Measurements from ENCODE around the gene KITLG. TPM values are rescaled to one million over a fixed set of nuclear protein-coding genes. Genes with fewer than 3 reads are reported as not detected.

KITLG gene
- total and polyA plus RNA-seq, 12 donors: 3.6 to 20.5 (median 8.6) TPM

DNA sequence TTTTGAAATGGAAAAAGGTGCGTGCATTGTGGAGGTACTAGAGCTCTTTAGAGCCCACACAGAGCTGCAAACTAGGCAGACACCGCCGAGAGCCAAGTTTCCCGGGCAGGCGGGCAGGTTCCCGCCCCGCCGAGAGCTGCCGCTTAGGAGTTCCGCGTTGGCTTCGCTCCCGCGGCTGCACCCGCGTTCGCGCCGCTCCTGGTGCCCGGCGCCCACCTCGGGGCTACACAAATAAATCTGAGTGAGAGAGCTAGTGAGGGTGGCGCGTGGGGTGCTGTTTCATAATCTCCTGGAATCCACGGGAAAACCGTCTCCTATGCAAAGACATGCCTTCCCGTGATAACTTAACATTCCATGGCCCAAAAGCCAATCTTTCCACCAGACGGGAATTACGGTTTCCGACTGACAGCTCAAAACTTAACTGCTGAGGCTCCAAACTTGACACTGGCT lies 645 bp downstream of the KITLG start:
- 0 to 1% methylated on average over 30 of the region's 30 CpGs for WGBS, 2 donors
- H3K36me3 ChIP-seq: no peaks in the 10 kb centered on the region
- peaks cover 0 to 42% (median 0%) of the 10 kb centered on the region in 7 donors for H3K27me3 ChIP-seq
- TF ChIP-seq CTCF (IDR thresholded peaks at IDR 0.05): no peak
- H3K27ac ChIP-seq: peak overlapping the region; percentile 66 to 91 (median 83)
- intact Hi-C loops (cut with DNase I): loop anchor here in 7 of 10 donors (2.0 to 10.0 kb wide), 12 partner anchors 55 to 435 kb away; partner anchors contain the start of genes CEP290 (in 1 of the 7) and TMTC3 (in 1 of the 7)
- DNase-seq (peak; percentile 31 to 54), ATAC-seq (peak; percentile 30 to 78 (median 64))
- peak overlapping the region; percentile 67 to 86 (median 73) for H3K4me3 ChIP-seq
- H3K4me1 ChIP-seq: peaks cover 0 to 34% (median 21%) of the 10 kb centered on the region in 9 donors
- no peaks in the 10 kb centered on the region for H3K9me3 ChIP-seq

DNA sequence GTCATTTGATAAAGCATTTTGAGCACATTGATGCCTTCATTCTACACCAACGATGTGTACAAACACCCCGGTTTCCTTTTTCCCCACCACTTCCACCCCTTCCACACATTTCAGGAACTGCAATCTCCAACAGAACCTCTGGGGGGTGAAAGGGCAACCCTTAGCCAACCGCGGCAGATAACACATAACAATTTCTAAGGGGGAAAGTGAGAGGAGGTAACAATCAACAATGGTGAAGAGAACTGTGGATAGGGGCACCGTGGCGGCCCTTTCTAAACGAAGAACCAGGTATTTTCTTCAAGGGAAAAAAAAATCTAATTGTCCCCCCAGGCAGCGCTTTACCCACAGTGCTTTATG lies 1.1 kb downstream of the KITLG start:
- ATAC-seq (peak in 3 of 8 donors; percentile 24 to 38 (median 30)), DNase-seq (no peak)
- Histone ChIP-seq H3K36me3 (no peaks in the 10 kb centered on the region), H3K4me1 (peaks cover 0 to 39% (median 25%) of the 10 kb centered on the region in 9 donors), H3K4me3 (peak overlapping the region; percentile 67 to 86 (median 73)), H3K9me3 (no peaks in the 10 kb centered on the region), H3K27me3 (peaks cover 0 to 42% (median 0%) of the 10 kb centered on the region in 7 donors), H3K27ac (peak overlapping the region; percentile 36 to 91 (median 83))
- TF ChIP-seq CTCF (IDR thresholded peaks at IDR 0.05): peak in 7 of 9 donors; percentile 24 to 51 (median 39)
- intact Hi-C loops (cut with DNase I): loop anchor here in 4 of 10 donors (2.0 to 10.0 kb wide), 8 partner anchors 54 to 416 kb away; no protein-coding TSS in a partner anchor
- WGBS, 2 donors: 0 to 1% methylated on average over 8 of the region's 8 CpGs

DNA sequence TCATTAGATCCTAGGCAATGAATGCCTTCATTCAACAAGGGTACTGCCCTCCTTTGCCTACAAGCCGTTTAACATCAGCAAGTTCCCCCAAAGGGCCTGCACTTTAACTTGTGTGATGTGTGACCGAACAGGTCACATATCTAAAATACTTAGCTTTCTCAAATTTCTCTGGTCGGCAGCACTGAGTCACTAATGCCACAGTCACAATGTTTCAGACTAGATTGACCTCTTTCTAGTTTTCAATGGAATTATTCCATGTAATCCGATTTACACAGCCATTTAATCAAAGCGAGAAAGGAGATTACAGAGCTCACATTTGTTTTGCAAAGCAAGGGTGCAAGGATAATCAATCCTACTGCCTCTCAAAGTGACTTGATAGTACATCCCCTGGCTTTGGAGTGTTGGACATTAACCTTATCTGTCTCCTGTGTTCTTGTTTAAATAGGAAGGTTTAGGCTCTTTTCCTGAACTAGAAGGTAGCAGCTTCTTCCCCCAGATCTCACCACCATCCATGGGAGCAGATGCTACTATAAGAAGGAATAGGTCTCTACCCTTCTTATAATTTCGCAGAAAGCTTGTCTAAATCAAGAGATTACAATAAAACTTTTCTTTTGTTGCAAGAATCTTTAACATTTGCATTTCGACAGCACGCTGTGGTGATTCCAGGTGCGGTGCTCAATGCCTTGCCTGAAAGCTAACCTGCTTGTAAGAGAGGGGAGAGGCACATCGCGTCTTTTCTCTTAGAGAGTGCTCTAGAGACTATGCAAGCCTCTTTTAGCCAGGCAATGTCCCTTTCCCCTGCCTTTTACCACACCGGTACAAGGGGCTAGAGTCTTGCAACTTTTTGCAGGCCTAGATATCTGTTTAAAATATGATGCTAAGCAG lies 1.8 kb downstream of the KITLG start:
- H3K9me3 ChIP-seq: no peaks in the 10 kb centered on the region
- DNase-seq: no peak
- ATAC-seq: peak in 1 of 8 donors; percentile 2
- no peaks in the 10 kb centered on the region for H3K36me3 ChIP-seq
- H3K4me1 ChIP-seq: peaks cover 0 to 45% (median 32%) of the 10 kb centered on the region in 9 donors
- WGBS, 2 donors: 40 to 54% methylated on average over 12 of the region's 12 CpGs
- H3K27ac ChIP-seq: peak overlapping the region in 9 of 10 donors; percentile 80 to 91 (median 83)
- intact Hi-C loops (cut with DNase I): loop anchor here in 4 of 10 donors (2.0 to 10.0 kb wide), 8 partner anchors 54 to 416 kb away; no protein-coding TSS in a partner anchor
- TF ChIP-seq CTCF (IDR thresholded peaks at IDR 0.05): no peak
- peak overlapping the region; percentile 67 to 86 (median 73) for H3K4me3 ChIP-seq
- peaks cover 0 to 42% (median 0%) of the 10 kb centered on the region in 7 donors for H3K27me3 ChIP-seq

GRCh38 chr12:88577537-88577936 lies 2.7 kb downstream of the KITLG start:
- intact Hi-C loops (cut with DNase I): loop anchor here in 3 of 10 donors (5.0 to 10.0 kb wide), 6 partner anchors 53 to 417 kb away; no protein-coding TSS in a partner anchor
- WGBS, 2 donors: 42 to 47% methylated on average over 1 of the region's 1 CpG
- Histone ChIP-seq H3K27me3 (peaks cover 0 to 42% (median 0%) of the 10 kb centered on the region in 7 donors), H3K36me3 (no peaks in the 10 kb centered on the region), H3K9me3 (no peaks in the 10 kb centered on the region), H3K27ac (peak overlapping the region in 1 of 10 donors; percentile 91), H3K4me1 (peaks cover 0 to 55% (median 42%) of the 10 kb centered on the region in 9 donors), H3K4me3 (peak overlapping the region in 7 of 10 donors; percentile 71 to 86 (median 74))
- peak in 4 of 9 donors; percentile 9 to 23 (median 16) for TF ChIP-seq CTCF (IDR thresholded peaks at IDR 0.05)
- no peak for DNase-seq
- no peak for ATAC-seq

All from heart right ventricle (tissue), 16 donors.